HG02642 (cell line): ENCODE results near the gene CHERP.

ENCODE experiments used
- ATAC-seq: cut with Tn5 transposase; IDR thresholded peaks from one replicate; pipeline ENCODE4 v1.9.1; 2021; ENCODE audit warnings: mild to moderate bottlenecking; ENCODE audit not compliant: unreplicated experiment, poor library complexity

Gene CHERP

GRCh38 chr19:16542045-16542909 is at the start of gene CHERP:
Gene CHERP (minus strand): TSS chr19:16542437. CDS start chr19:16542378, 59 bp downstream.
- ATAC-seq, result peak; percentile 80

- no peak for ATAC-seq
Measured at GRCh38 chr19:16590876-16591802, 48.9 kb upstream of the CHERP start.

- ATAC-seq, result no peak
Measured at GRCh38 chr19:16589917-16590316, 47.7 kb upstream of the CHERP start.

GRCh38 chr19:16588824-16589577 is 46.8 kb upstream of the CHERP start:
- peak; percentile 7 for ATAC-seq

GRCh38 chr19:16587833-16588823 is 45.9 kb upstream of the CHERP start:
- peak; percentile 39 for ATAC-seq

GRCh38 chr19:16586991-16587832 is 45.0 kb upstream of the CHERP start:
- ATAC-seq, result no peak

- ATAC-seq, result no peak
Measured at GRCh38 chr19:16586477-16586871, 44.2 kb upstream of the CHERP start.

- ATAC-seq, result peak; percentile 27
Measured at GRCh38 chr19:16585808-16586476, 43.7 kb upstream of the CHERP start.

- ATAC-seq, result peak; percentile 0
Measured at GRCh38 chr19:16585094-16585801, 43.0 kb upstream of the CHERP start.

GRCh38 chr19:16584248-16585093 is 42.2 kb upstream of the CHERP start:
- ATAC-seq, result peak; percentile 49

GRCh38 chr19:16582486-16583261 is 40.4 kb upstream of the CHERP start:
- no peak for ATAC-seq

- ATAC-seq, result no peak
Measured at GRCh38 chr19:16581971-16582343, 39.7 kb upstream of the CHERP start.

- ATAC-seq, result no peak
Measured at GRCh38 chr19:16581145-16581970, 39.1 kb upstream of the CHERP start.

- no peak for ATAC-seq
Measured at GRCh38 chr19:16579381-16579780, 37.1 kb upstream of the CHERP start.

GRCh38 chr19:16577531-16577985 is 35.3 kb upstream of the CHERP start:
- ATAC-seq, result no peak
